SH-SY5Y (cell line): ENCODE results near the gene IREB2.

Experiments
- GATA2 ChIP-seq: IDR thresholded peaks from 2 replicates; pipeline ENCODE4 v1.6.1; 2011; ENCODE audit warnings: mild to moderate bottlenecking, low read depth, low read length
- GATA3 ChIP-seq: IDR thresholded peaks from 2 replicates; pipeline ENCODE4 v1.6.1; 2011; ENCODE audit warnings: low read depth, mild to moderate bottlenecking, low read length, moderate library complexity

The IREB2 gene

GRCh38 chr15:78437762-78438618 lies at the start of gene IREB2:
Gene IREB2 (plus strand): TSS chr15:78438216. CDS start chr15:78438338, 122 bp downstream.
- no peak; the same call in 1 of the 2 replicates for TF ChIP-seq GATA2
- no peak for TF ChIP-seq GATA3

GRCh38 chr15:78388865-78389264 lies 49.2 kb upstream of the IREB2 start:
- TF ChIP-seq GATA3 (no peak), GATA2 (no peak)

- TF ChIP-seq GATA3 (no peak), GATA2 (no peak)
These were observed 48.7 kb upstream of the IREB2 start for GRCh38 chr15:78389322-78389721.

GRCh38 chr15:78389738-78390137 lies 48.3 kb upstream of the IREB2 start:
- TF ChIP-seq GATA3, result no peak
- TF ChIP-seq GATA2, result no peak

- TF ChIP-seq GATA2, result no peak
- TF ChIP-seq GATA3, result no peak
These were observed 47.8 kb upstream of the IREB2 start for GRCh38 chr15:78390242-78390641.

GRCh38 chr15:78390826-78391225 lies 47.2 kb upstream of the IREB2 start:
- TF ChIP-seq GATA2 (no peak), GATA3 (no peak)

- TF ChIP-seq GATA3 (no peak), GATA2 (no peak)
These were observed 46.2 kb upstream of the IREB2 start for GRCh38 chr15:78391781-78392180.

GRCh38 chr15:78392430-78392829 lies 45.6 kb upstream of the IREB2 start:
- TF ChIP-seq GATA3, result no peak
- TF ChIP-seq GATA2, result no peak

- TF ChIP-seq GATA2 (no peak), GATA3 (no peak)
These were observed 44.9 kb upstream of the IREB2 start for GRCh38 chr15:78393137-78393536.

- TF ChIP-seq GATA3 (no peak), GATA2 (no peak)
These were observed 44.0 kb upstream of the IREB2 start for GRCh38 chr15:78394026-78394425.

- no peak for TF ChIP-seq GATA2
- no peak for TF ChIP-seq GATA3
These were observed 42.9 kb upstream of the IREB2 start for GRCh38 chr15:78394981-78395616.

- TF ChIP-seq GATA2 (no peak), GATA3 (no peak)
These were observed 41.7 kb upstream of the IREB2 start for GRCh38 chr15:78396186-78396814.

- no peak for TF ChIP-seq GATA3
- TF ChIP-seq GATA2, result no peak
These were observed 41.0 kb upstream of the IREB2 start for GRCh38 chr15:78396976-78397375.

- no peak for TF ChIP-seq GATA2
- no peak for TF ChIP-seq GATA3
These were observed 40.6 kb upstream of the IREB2 start for GRCh38 chr15:78397382-78397781.

GRCh38 chr15:78398076-78398825 lies 39.8 kb upstream of the IREB2 start:
- TF ChIP-seq GATA3 (no peak), GATA2 (no peak)
